Spleen (tissue), 7 donors: ENCODE results near the gene RAC2.
A peak's percentile ranks its signal among the peaks of the same experiment; 100 is the strongest.

Source experiments
- CTCF ChIP-seq, 11 experiments: fragments of 200-600 bp in 7 of 11; fragments of 450-650 bp in 4 of 11; sonication (generic) in 4 of 11; IDR thresholded peaks in 8 of 11; conservative IDR thresholded peaks in 3 of 11; 1 replicate in 7 of 11; 2 replicates in 4 of 11; pipeline versions ENCODE4 v1.4.0 to v1.8.0; 2016 to 2021; ENCODE audit warnings: antibody characterized with exemption in 11 of 11, inconsistent platforms in 4 of 11, mild to moderate bottlenecking in 1 of 11
- POLR2A ChIP-seq, 3 donors: fragments of 450-650 bp; IDR thresholded peaks; one replicate each; pipeline ENCODE4 v1.5.1; 2017; ENCODE audit warnings: antibody characterized with exemption in 3 of 3, mild to moderate bottlenecking in 1 of 3
- POLR2AphosphoS5 ChIP-seq, 3 donors: sonication (generic); formaldehyde crosslinking; IDR thresholded peaks; one replicate each; pipeline ENCODE4 v1.5.1; 2017; ENCODE audit warnings: antibody characterized with exemption in 3 of 3
- donor health status: DM: no; HTN: no; CAD: no; lungs with moderate emphysema.
- donor health status: DM: no; HTN: no; CAD: no.
- donor health status: DM: no; HTN: no; CAD: no.

GRCh38 chr22:37183432-37184379 lies 60.4 kb downstream of the RAC2 start:
- TF ChIP-seq POLR2AphosphoS5 (IDR thresholded peaks at IDR 0.05) (peak in 1 of 3 donors; percentile 8), CTCF (IDR thresholded peaks at IDR 0.05 in 8 of 11, conservative IDR thresholded peaks at IDR 0.05 in 3 of 11) (no peak), POLR2A (IDR thresholded peaks at IDR 0.05) (no peak)
